ENCODE data around the gene CAMTA1.

GRCh38 chr1:7288992-7289391 lies 503.7 kb downstream of the CAMTA1 start:
- TF ChIP-seq, protein P1, sequence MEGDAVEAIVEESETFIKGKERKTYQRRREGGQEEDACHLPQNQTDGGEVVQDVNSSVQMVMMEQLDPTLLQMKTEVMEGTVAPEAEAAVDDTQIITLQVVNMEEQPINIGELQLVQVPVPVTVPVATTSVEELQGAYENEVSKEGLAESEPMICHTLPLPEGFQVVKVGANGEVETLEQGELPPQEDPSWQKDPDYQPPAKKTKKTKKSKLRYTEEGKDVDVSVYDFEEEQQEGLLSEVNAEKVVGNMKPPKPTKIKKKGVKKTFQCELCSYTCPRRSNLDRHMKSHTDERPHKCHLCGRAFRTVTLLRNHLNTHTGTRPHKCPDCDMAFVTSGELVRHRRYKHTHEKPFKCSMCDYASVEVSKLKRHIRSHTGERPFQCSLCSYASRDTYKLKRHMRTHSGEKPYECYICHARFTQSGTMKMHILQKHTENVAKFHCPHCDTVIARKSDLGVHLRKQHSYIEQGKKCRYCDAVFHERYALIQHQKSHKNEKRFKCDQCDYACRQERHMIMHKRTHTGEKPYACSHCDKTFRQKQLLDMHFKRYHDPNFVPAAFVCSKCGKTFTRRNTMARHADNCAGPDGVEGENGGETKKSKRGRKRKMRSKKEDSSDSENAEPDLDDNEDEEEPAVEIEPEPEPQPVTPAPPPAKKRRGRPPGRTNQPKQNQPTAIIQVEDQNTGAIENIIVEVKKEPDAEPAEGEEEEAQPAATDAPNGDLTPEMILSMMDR (IDR thresholded peaks at IDR 0.05; ENCODE audit: borderline replicate concordance, extremely low read depth, low read length, poor library complexity, severe bottlenecking), result no peak
- TF ChIP-seq EZH2 (IDR thresholded peaks at IDR 0.05; ENCODE audit: borderline replicate concordance, low read depth, low read length, severe bottlenecking), result no peak

Measured in DND-41 (cell line).